GM12875 (cell line): Measurements from ENCODE around the gene MRGPRF.

Source experiments
- H3K4me3 ChIP-seq: one replicate; pipeline ENCODE4 v1.5.1; 2011; ENCODE audit warnings: low read depth, low read length, control low read depth
- CTCF ChIP-seq: IDR thresholded peaks from 2 replicates; pipeline ENCODE4 v1.5.1; 2011; ENCODE audit warnings: low read depth, mild to moderate bottlenecking, control low read depth, inconsistent platforms, low read length, moderate library complexity, borderline replicate concordance; ENCODE audit not compliant: insufficient read depth

MRGPRF gene

DNA sequence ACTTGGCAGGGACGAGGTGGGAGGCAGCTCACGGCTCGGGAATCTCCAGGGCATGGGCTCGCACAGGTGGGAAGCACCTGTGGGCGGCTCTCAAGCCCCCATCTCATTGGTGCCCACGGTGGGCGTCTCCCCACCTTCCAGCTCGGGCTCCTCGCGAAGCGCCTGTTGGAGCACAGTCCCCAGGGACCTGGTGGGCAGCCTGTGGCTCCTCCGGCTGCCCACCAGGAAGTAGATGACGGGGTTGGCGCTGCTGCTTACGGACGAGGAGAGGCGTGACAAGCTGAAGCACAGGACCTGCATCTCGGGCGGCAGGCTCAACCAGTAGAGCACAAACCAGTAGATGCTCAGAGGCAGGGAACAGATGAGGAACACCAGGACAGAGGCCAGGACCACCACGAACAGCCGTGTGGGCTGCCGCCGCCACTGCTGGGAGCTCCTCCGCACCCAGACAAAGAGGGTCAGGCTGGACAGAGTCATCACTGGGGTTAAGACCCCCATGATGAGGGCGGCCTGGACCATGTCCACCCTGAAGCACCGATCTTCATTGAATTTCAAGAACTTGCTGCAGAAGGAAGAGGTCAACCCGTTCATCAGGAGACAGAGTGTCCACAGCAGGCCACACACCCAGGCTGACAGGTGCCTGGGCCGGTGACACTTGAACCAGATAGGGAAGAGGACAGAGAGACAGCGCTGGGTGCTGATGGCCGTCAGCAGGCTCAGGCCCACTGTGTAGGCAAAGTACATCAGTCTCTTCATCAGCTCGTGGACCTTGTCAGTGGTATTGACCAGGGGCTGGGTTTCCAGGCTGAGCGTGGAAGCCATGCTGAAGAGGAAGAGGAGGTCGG, 32.9 kb downstream of the MRGPRF start:
- H3K4me3 ChIP-seq, result no peak overlapping the region
- TF ChIP-seq CTCF, result no peak

DNA sequence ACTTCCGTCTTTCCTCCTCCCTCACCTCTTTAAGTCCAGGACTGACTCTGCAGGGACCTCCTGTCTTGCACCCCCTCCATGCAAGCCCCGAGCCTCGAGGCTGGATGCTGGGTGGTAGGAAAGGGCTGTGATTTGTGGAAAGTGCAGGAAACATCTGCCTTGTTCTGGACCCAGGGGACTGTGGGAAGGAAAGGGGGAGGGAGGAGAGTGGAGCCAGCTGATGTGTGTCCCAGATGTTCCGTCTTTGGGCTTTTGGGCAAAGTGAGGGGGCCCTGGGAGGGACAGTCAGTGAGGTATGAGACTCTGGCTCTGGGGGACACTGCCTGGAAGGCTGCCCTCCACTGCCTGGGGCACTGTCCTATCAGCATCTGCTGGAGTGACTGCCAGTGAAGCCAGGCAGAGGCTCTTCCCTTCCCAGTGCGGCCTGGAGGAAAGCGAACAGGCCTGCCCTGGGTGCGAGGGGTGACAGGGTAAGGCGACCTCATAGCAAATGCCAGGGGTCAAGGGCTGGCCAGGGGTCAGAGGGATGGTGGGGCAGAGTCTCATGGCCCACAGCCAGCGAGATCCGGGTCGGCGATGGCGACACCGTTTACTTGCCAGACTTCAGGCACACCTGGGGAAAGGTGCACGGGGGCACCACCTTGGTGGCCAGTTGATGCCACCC, 34.0 kb downstream of the MRGPRF start:
- no peak for TF ChIP-seq CTCF
- H3K4me3 ChIP-seq, result no peak overlapping the region

DNA sequence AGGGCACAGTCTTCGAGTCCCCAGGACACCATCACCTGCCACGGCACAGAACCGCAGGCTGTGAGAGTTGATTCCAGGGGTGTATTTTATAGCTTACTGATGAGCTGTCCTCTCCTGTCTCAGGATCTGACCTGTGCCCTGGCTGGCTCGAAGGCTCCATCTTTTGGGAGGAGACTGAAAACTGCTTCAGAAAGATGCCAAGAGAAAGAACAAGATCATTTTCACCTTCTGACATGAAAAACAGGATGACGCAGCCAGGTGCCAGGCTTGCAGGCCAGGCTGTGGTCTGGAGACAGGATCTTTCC, 34.5 kb downstream of the MRGPRF start:
- H3K4me3 ChIP-seq, result no peak overlapping the region
- TF ChIP-seq CTCF, result no peak

DNA sequence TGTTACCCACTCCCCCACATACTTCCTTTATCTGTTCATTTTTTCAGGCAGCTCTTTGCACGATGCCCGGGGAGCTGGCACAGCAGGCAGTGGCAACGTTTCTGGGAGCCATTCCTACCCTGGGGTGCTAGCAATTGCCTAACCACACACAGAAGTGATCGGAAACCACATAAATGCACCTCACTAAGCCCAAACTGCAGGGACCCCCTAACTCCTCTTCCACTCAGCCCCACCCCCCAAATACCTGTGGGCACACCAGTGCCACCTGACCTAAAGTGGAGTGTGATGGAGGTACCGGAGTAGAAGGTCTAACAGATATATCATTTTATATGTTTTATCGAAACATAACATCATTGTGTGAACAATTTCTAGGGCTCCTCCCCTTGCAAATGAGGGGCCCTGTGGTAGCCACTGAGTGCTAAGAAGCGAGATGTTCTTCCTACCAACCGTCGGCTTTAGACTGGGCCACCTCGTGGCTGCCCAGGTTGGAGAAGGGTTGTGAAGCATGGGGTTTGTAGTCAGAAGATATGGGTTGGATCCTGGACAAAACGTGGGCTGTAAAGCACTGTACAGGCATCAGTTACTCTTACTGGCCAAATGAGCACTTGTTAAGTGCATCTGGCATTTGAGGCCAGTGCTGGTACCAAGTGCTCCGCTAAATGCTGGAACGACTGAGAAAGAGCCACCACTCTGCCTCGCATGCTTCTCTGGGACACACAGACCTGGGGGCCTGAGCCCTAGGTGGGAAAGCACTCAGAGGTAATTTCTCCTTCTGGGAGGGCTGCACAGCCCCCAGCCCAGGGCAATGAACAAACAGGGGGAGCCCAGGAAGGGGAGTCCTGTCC, 35.0 kb downstream of the MRGPRF start:
- TF ChIP-seq CTCF, result no peak
- no peak overlapping the region for H3K4me3 ChIP-seq

- no peak for TF ChIP-seq CTCF
- no peak overlapping the region for H3K4me3 ChIP-seq
Observed at GRCh38 chr11:68976563-68976962, 36.5 kb downstream of the MRGPRF start.

- no peak overlapping the region for H3K4me3 ChIP-seq
- TF ChIP-seq CTCF, result no peak
Observed at GRCh38 chr11:68976095-68976494, 37.0 kb downstream of the MRGPRF start.
